Measurements from ENCODE around the gene KHSRP.
"Not testable (repeated sequence)": the region's sequence is repeated elsewhere in the genome, so short reads cannot be mapped to it uniquely, and the experiment has no call there.

Gene KHSRP

GRCh38 chr19:6416658-6417405 lies 7.8 kb downstream of the KHSRP start:
- no peak for DNase-seq

DNA sequence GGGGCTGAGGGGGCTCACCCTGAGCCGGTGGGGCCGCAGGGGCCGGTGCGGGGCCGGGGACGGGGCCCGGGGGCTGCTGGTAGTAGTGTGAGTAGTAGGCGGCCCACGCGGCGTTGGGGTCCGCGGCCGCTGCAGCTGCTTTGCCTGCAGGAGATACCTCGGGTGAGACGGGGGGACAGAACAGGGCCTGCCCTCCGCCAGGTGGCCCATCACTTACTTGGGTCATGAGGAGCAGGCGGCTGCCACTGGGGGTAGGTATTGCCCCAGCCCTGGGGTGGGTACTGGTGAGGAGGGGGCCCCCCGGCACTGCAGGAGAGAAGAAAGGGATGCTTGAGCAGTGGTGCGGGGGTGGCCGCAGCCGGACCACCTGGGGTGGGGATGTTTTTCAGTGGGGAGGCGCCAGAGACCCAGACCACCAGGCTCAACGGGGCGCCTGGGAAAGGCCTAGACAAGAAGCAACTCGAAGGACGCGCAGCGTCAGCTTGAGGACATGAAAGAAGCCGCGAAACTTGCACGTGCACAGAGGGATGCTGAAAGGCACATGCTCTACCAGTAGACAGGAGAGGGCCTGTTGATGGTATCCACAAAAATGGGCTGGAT lies 8.9 kb downstream of the KHSRP start:
- no peak for DNase-seq

- no peak for DNase-seq
These were observed 9.6 kb downstream of the KHSRP start for GRCh38 chr19:6414793-6415590.

GRCh38 chr19:6413721-6414643 lies 10.6 kb downstream of the KHSRP start:
- no peak for DNase-seq

- no peak for DNase-seq
These were observed 11.3 kb downstream of the KHSRP start for GRCh38 chr19:6413291-6413690.

- DNase-seq = no peak
These were observed 12.0 kb downstream of the KHSRP start for GRCh38 chr19:6412447-6413091.

DNA sequence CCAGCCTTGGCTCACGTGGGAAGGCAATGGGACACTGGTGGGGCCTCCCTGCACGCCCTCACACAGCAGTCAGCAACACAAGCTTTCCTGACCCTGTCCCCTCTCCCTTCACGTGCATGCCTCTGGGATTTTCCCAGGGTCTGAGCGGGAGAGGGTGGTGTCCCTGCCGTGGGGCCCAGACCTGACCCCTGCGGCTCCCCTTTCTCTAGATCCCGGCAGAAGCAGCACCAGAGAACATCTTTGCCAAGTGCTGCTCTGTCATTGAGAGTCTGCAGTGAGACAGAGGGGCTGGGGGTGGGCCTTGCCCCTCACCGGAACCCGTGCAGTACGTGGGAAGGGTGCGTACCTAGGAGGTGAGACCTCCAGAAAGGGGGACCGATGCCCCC lies 12.6 kb downstream of the KHSRP start:
- no peak for DNase-seq

DNA sequence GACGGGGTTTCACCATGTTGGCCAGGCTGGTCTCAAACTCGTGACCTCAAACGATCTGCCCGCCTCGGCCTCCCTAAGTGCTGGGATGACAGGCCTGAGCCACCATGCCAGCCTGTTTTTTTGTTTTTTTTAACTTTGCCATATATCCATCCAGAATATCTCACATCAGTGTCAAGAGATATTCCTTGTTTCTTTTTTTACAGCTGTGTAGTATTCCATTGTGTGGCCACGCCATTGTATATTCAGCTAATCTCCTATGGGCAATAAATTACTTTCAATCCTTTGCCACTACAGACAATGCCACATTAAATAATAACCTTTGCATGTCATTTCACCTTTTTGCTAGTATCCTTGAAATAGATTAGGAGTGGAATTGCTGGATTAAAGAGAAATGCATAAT lies 15.3 kb downstream of the KHSRP start:
- DNase-seq = no peak

GRCh38 chr19:6406401-6406800 lies 18.2 kb downstream of the KHSRP start:
- no peak for DNase-seq

DNA sequence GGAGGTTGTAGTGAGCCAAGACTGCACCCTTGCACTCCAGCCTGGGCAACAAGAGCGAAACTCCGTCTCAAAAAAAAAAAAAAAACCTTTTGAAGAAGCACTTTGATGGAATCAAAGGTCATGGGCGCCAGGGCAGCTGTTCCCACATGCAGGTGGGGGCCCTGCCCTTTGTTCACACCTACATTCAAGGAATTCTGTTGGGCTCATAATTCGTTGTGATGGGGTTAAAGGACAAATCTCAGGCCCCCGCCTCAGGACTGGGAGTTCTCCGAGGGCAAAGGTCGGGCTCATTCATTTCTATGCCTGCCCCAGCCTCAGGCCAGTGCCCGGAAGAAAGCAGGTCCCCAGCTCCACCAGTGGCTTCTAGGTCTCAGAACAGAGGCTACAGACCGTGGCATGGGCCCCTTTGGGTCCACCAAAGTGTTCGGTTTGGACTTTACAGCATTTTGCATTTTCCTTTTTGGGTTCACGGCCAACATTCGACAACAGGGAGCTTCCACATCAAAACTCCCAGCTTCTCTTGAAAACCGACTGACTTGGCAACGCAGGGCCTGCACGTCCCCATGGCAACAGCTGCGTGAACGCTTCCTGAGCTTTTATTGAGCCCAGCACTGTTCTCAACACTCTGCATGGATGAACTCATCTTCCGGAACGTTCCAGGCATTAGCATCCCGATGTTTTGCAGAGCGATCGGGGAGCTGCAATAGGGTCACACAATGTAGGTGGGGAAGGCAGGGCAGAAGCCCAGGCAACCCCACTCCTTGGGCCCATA lies 21.6 kb downstream of the KHSRP start:
- DNase-seq = no peak

GRCh38 chr19:6402058-6402457 lies 22.6 kb downstream of the KHSRP start:
- DNase-seq = no peak

DNA sequence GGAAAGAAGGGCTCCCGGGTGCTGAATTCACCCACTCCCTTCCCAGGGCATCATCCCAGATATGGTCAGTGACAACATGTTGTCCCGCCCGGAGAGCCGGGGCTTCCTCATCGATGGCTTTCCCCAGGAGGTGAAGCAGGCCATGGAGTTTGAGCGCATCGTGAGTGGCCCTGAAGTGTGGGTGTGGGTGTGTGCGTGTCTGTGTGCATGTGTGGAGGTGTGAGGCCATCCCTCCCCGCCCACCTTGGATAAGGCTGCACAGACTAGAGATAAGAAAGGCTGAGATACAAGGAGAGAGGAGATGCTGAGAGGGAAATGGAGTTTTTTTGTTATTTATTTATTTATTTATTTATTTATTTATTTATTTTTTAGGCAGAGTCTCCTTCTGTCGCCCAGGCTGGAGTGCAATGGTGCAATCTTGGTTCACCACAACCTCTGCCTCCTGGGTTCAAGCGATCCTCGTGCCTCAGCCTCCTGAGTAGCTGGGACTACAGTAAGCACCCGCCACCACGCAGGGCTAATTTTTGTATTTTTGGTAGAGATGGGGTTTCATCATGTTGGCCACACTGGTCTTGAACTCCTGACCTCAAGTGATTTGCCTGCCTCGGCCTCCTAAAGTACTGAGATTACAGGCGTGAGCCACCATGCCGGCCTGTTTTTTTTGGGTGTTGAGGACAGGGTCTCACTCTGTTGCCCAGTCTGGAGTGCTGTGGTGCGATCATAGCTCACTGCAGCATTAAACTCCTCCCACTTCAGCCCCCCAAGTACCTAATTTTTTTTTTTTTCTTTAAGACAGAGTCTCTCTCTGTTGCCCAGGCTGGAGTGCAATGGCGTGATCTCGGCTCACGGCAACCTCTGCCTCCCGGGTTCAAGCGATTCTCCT lies 24.3 kb downstream of the KHSRP start:
- not testable (repeated sequence) for DNase-seq

DNA sequence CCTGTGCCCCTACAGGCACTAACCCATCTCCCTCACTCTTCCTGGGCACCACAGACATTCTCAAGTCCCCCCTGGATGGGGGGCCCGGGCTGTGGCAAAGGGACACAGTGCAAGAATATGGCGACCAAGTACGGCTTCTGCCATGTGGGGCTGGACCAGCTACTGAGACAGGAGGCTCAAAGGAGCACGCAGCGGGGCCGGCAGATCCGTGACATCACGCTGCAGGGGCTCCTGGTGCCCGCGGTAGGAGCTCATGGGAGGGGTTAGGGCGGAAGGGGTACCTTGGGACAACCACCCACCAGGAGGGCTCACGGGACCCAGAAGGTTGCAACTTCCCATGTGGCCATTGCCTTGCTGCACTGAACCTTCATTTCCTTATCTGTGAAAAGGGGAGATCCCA lies 28.3 kb downstream of the KHSRP start:
- DNase-seq = no peak

DNA sequence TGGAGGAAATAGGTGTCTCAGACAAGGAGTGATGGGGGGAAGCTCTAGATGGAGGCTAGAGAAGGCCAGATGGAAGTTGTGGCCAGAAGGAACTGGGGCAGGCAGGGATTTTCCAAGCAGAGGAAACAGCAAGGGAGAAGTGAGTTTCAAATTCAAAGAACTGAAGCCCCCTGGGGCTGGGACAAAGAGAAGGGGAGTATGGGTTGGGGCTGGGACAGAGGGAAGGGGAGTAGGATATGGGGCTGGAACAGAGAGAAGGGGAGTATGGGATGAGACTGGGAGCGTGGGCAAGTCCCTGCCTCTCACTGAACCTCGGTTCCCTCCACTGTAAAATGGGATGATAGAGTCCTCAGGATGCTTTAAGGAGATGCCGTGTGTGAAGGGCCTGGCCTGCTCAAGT lies 29.8 kb downstream of the KHSRP start:
- no peak for DNase-seq

DNA sequence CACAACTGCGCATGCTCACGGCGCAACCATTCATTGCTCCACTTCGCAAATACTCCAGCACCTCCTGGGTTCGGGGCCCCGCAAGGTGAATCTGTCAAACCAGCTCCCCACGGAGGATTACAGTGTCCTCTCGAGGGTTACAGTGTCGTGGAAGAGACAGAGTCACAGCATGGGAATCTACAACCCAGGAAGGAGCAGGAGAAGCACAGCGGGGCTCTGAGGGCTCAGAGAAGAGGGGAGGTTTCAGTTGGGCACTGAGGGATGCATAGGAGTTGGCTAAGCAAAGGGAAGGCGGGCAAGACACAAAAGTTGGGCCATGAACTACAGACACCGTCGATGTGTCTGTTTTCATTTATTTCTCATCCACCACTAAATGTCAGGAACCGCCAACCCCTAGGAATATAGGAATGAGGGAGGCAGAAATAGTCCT lies 30.6 kb downstream of the KHSRP start:
- DNase-seq = no peak

- peak; percentile 80 for DNase-seq
These were observed 31.3 kb downstream of the KHSRP start, which contains the start of gene GTF2F1 for GRCh38 chr19:6393074-6393982. Gene GTF2F1 (minus strand): TSS chr19:6393164. CDS start chr19:6392995, 169 bp downstream.

DNA sequence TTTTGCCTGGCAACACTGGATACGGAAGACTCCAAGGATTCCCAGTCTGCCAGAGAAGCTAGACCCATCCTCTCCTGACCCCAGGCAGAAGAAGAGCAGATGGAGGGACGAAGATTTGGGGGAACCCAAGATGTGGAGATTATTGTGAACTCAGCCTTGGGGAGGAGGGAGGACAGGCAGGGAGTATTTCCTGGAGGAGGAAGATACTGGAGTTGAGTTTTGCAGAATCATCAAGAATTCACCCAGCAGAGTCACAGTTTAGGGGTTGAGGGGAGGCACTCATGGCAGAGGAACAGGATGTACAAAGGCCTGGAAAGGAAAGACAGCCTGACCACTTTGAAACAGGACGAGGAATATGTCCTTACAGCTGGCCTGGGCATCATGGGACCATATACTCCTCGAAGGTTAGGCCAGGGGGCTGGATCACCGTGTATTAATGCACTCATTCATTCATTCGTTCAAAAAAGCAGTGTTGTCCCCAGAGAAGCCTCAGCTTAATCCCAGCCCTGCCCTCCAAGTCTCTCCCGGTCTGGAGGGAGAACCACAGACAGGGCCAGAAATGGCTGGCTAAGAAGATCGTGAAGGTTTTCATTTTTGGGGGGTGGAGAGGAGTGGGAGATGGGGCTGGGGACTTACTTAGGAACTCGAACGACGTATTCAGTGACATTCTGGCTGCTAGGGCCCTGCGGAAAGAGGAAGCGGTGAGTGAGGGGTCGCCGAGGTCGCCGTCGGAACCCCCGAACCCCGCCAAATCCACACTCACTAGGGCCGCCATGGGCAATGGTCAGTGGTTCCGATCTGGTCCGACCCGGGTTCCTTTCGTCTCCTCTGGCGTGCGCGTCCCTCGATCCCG lies 32.2 kb downstream of the KHSRP start:
- DNase-seq = no peak

- DNase-seq = no peak
These were observed 37.2 kb downstream of the KHSRP start for GRCh38 chr19:6387372-6387771.

All from NCI-H526 treated with DMSO at 0.1 percent for 48 hours (cell line).